ENCODE measurements around the gene NSMCE1.
"Not testable (repeated sequence)": the region's sequence is repeated elsewhere in the genome, so short reads cannot be mapped to it uniquely, and the experiment has no call there.

Gene NSMCE1

DNA sequence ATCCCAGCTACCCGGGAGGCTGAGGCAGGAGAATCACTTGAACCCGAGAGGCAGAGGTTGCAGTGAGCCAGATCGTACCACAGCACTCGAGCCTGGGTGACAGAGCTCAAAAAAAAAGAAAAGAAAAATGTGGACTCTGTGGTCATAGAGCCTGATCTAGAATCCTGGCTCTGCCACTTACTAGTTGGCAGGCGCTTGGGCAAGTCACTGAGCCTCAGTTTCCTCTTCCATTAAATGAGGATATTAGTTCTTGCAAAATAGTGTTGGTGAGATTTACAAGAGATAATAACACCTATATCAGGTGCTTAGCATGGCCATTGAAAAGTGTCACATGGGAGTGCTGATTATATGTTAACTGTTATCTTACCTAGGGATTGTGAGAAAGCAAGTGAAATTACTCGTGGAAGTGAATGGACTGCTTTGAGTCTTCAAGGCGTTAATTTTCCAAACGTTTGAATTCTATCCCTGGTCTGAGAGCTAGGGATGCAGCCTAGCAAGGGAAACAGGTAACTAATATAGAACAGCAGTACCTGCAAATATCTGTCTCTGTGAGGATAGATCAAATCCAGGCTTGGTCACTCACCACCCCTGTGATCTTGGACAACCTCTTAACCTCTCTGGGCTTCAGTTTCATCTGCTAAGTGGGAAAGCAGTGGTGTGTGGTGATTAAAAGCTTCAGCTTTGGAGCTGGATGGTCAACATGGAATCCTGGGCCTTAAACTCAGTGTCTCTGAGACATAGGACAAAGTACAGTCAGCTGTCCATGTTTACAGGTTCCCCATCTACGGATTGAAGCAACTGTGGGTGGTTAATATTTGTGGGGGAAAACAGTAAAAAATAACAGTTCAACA is 953 bp upstream of the NSMCE1 start:
- no peak for DNase-seq

DNA sequence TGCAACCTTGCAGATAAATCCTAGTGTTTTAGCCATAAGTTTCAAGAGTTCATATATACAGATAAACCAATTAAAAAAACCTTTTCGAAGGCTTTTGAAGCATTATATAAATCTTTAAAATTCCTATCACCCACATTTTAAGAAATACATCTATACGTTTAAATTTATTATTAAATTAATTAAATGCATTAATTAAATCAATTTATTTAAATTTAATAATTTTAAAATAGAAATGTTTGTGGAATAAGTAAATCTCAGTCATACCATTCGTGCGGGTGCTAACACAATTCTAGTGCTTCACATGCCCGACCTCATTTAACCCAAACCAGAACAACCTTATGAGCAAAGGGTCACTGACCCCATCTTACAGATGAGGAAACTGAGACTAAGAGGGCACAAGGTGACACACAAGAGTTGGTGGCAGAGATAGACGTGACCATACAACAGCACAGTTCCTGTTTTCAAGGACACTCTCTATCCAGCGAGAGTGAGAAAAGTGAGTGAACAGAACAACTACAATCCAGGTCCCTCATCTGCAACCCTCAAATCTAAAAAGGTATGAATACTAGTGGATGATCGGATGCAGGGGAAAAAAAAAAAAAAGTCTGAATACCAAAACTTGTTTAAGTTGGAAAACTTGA is 1.4 kb downstream of the NSMCE1 start:
- DNase-seq = no peak

DNA sequence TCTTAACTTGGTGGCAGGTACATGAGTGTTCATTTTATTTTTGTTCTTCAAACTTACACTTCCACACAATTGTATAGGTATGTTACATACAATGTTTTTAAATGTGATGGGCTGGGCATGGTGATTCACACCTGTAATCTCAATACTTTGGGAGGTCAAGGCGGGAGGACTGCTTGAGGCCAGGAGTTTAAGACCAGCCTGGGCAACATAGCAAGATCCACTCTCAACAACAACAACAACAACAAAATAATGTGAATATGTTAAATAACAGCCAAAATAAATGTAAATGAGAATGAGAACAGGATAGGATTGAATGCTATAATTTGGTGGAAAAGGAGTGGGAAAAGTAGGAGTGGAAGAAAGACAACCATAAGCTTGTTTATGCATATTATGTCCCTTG is 2.6 kb downstream of the NSMCE1 start:
- no peak for DNase-seq

DNA sequence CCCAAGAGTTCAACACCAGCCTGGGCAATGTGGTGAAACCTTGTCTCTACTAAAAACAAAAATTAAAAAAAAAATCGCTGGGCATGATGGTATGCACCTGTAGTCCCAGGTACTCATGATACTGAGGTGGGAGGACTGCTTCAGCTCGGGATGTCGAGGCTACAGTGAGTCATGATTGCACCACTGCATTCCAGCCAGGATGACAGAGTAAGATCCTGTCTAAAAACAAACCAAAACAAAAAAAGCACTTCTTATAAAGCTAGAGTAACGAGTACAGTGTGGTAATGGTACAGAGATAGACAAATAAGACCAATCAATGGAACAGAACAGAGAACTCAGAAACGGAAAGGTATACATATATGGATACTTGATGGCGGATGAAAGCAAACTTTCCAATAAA is 4.4 kb downstream of the NSMCE1 start:
- DNase-seq = peak; percentile 4

DNA sequence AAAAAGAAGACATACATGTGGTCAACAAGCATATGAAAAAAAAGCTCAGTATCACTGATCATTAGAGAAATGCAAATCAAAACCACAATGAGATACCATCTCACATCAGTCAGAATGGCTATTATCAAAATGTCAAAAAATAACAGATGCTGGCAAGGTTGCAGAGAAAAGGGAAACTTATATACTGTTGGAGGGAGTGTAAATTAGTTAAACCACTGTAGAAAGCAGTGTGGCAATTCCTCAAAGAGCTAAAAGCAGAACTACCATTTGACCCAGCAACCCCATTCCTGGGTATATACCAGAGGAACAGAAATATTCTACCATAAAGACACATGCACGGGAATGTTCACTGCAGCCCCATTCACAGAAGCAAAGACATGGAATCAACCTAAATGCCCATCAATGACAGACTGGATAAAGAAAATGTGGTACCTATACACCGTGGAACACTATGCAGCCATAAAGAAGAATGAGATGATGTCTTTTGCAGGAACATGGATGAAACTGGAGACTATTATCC is 5.6 kb downstream of the NSMCE1 start:
- DNase-seq = not testable (repeated sequence)

DNA sequence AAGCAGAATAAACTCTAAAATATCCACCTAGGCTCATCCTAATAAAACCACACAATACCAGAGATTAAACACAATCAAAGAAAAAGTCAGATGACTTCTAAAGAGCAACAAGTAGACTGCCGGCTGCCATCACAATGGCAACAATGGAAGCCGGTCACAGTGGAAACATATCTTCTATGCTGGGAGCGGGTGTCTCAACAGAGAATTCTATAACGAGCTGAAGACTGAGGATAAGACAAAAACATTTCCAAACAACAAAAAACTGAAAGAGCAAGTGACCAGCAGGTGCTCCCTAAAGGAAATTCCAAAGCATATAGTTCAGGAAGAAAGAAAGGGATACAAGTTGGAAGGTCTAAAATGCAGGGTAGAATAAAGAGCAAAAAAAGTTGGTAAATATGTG is 8.9 kb downstream of the NSMCE1 start:
- no peak for DNase-seq

DNA sequence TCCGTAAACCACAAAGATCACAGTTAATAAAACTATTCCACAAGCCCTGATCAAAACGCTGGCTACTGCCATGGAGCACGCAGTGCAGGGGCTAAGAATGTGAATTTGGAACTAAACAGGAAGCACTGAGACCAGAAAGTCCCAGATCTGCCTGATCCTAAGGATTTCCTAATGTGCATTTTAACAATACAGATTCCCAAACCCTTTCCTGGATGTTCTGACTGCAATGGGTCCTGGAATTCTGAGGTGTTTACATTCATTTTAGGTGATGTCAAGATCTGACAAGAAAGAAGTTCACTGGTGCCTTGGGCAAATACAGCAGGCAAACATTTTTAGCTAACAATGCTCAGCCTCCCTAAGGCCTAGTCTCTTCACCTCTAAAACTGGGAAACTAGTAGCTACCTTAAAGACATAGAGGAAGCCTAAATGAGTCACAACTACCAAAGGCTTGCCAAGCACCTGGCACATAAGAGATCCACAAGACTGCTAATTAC is 10.3 kb downstream of the NSMCE1 start:
- no peak for DNase-seq

DNA sequence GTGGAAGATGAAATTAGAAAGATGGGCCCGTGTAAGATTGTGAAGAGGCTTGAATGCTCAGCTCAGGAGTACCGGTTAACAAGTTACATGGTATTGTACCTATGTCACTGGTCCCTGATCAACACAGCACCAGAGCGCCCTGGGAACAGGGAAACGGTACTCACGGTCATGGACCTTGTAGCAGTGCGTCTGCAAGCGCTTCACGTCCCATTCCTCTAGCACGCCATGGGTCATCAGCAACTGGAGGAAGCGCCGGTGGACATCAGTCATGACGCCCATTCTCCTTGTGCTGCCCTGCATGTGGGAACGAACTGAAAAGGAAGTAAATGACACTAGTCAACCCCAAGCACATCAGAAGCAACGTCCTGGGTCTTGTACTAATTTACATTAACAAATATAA is 11.3 kb downstream of the NSMCE1 start:
- DNase-seq = no peak

DNA sequence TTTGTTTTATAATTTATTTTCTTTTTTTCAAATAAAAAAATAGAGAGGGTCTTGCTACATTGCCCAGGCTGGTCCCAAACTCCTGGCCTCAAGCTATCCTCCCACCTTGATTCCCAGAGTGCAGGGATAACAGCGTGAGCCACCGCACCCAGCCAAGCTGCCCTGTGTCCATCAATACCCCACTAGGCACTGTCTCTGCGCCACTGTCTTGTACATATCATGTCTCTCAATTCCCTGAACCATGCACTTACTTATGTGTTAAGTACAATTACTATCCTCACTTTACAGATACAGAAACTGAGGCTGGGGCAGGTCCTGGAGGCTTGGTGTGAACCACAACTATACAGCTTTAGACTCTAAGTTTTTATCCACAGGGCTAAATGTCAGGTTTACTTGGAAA is 11.7 kb downstream of the NSMCE1 start:
- DNase-seq = no peak

DNA sequence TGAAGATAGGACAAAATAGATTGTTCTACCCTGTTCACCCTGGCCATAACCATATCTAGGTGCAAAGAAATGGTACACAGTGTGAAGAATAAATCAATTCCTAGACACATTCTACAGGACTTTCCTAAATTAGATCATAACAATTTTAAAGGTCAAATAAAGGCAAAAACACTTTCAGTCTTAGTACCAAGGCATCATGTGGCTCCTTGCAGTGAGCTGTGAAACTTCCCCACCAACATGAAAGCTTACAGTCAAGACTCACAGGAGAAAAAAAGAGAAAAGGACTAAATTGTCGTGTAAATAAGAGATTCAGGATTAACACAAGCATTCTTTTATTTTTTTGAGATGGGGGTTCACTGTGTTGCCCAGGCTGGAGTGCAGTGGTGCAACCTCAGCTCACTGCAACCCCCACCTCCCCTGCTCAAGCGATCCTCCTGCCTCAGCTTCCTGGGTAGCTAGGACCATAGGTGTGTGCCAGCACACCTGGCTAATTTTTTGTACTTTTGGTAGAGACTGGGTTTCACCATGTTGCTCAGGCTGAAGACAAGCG is 14.2 kb downstream of the NSMCE1 start:
- DNase-seq = no peak

DNA sequence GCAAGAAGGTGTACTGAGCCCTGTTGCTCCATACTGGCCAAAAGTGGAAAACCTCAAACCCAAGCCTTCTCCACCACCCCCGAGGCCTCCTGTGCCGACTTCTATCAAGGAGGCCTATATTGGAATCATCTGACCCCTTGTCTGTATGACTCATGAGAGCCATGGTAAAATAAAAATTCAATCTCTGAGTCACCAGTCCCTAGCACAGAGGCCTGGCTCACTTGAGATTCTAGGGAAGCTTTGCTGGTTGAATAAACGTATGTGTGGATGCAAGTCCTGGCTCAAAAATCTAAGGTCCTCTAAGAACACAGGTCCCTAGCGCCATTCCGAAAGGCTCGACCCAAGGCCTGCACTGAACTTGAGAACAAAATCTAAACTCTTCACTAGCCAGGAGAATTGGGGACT is 15.0 kb downstream of the NSMCE1 start:
- peak; percentile 77 for DNase-seq

DNA sequence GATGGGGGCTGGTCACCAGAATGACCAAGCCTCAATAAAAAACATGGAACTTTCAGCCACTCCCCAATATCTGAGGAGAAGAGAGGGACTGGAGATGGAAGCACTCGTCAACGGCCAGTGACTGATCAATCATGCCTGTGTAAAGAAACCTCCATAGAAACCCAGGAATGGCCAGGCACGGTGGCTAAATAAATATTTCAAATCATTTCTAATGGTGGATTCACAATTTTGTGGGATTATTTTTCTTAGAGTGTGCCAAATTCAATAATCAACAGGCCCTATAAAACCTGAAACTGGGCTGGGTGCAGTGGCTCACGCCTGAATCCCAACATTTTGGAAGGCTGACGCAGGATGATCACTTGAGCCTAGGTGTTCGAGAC is 16.4 kb downstream of the NSMCE1 start:
- DNase-seq = no peak

DNA sequence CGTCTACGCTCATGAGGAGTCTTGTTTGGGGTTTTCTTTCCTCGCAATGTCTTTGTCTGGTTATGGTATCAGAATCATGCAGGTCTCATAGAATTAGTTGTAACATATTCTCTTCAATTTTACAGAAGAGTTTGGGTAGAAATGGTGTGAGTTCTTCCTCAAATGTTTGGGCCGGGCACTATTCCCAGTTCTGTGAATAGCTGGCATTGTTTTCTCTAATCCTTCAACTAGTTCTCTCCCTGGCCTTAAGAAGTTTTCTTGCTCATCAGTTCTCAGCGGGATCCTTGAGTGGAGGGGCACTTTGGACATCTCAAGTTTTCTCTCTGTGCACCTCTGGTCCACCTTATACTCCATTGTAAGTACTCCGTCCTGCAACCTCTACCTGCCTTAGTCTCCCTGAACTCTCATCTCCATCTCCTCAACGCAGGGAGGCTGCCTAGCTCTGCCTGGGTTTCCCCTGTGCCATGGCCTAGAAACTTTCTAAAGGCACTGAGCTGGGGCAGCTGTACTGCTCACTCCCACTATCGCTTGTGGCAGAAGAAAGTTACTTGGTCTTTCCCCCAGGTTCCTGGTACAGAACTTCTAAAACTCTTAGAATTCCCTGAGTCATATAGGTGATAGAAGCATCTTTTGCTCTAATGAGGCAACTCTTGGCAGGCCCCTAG is 16.9 kb downstream of the NSMCE1 start:
- DNase-seq = no peak

DNA sequence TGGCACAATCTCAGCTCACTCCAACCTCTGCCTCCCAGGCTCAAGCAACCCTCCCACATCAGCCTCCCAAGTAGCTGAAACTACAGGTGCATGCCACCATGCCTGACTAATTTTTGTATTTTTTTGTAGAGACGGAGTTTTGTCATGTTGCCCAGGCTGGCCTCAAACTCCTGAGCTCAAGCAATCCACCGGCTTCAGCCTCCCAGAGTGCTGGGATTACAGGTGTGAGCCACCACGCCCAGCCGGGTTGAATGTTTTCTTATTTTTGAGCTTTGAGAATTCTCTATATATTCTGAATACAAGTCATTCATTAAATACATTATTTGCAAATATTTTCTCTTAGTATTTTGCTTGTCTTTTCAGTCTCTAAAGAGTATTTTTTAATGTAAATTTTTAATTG is 19.7 kb downstream of the NSMCE1 start:
- DNase-seq = not testable (repeated sequence)

DNA sequence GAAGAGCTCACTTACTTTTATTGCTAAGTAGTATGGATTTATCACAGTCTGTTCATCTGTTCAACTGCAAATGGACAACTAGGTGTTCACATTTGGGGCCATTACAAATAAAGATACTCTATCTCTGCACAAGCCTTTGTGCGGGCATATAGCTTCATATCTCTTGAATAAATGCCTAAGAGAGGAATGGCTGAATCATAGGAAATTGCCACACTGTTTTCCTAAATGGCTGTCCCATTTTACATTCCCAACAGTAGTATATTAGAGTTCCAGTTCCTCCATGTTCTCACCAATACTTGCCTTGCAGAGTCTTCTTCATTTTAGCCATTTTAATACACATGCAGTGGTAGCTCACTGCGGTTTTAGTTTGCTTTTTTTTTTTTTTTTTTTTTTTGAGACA is 20.5 kb downstream of the NSMCE1 start:
- DNase-seq = no peak

DNA sequence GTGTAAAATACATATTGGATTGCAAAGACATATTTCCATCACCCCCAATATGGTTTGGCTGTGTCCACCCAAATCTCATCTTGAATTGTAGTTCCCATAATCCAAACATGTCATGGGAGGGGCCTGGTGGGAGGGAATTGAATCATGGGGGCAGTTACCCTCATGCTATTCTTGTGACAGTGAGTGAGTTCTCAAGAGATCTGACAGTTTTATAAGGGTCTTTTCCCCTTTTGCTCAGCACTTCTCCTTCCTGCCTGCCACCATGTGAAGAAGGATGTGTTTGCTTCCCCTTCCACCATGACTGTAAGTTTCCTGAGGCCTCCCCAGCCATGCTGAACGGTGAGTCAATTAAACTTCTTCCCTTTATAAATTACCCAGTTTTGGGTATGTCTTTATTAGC is 21.5 kb downstream of the NSMCE1 start:
- not testable (repeated sequence) for DNase-seq

DNA sequence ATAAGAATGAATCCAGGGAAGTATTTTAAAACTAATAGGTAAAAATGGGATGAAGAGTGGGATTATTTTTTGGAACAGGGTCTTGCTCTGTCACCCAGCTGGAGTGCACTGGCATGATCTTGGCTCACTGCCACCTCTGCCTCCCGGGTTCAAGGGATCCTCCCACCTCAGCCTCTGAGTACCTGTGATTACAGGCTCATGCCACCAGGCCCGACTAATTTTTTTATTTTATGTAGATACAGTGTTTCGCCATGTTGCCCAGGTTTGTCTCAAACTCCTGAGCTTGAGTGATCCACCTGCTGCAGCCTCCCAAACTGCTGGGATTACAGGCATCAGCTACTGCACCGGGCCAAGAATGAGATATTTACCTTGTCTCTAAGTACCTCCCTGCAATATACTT is 22.1 kb downstream of the NSMCE1 start:
- no peak for DNase-seq

DNA sequence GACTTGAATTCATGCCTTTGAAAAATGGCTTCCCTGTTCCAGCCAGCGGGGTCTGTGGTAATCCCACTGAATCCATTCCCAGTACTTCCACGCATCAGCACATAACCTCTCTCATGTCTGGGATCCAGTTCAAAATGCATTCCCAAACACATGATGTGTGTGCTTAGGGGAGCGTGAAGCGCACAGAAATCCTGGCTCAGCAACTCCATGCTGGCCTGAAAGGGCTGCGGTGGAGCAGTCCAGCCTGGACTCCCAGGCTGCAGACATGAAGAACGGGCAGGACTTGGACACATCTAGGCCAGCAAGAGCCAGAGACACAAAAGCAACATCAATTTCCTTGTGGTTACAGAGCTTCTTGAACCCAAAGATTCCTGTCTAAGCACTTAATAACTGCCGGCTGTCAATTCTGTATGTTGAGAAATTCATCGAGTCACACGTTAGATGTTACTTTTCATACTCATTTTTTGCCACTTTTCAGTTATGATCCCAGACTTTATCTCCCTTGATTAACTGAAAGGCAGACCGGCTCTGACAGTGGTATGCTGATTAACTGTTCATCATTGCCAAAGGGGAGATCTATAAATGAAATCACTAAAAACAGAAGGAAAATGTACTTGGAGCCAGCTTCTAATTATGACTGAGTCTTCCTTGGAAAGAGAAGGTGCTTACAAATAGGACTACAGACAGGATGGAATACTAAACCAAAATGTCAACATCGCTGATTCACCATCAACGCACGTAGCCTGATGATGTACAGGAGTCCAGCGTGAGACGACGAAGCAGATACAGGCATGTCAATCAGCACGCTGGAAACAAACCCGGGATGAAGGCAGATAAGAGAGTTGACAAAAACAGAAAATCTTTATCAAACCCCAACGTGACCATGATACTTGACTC is 23.0 kb downstream of the NSMCE1 start:
- DNase-seq = no peak

DNA sequence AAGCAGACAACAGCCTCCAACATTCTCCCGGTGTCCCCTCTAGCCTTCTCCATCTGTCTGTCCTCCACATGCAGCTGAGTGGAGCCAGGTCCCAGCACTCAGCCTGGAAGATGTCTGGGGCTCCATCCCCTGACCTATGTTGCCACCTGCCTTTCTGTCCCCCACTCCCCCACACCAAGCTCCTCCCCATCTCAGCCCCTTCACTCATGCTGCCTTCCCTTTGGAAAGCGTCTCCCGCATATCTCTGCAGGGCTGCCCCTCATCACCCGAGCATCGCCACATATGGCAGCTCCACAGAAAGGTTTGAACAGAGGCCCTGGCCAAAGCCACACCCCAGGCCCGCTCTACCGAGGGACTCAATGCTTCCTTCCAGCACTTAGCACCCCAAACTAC is 24.2 kb downstream of the NSMCE1 start:
- DNase-seq = no peak

DNA sequence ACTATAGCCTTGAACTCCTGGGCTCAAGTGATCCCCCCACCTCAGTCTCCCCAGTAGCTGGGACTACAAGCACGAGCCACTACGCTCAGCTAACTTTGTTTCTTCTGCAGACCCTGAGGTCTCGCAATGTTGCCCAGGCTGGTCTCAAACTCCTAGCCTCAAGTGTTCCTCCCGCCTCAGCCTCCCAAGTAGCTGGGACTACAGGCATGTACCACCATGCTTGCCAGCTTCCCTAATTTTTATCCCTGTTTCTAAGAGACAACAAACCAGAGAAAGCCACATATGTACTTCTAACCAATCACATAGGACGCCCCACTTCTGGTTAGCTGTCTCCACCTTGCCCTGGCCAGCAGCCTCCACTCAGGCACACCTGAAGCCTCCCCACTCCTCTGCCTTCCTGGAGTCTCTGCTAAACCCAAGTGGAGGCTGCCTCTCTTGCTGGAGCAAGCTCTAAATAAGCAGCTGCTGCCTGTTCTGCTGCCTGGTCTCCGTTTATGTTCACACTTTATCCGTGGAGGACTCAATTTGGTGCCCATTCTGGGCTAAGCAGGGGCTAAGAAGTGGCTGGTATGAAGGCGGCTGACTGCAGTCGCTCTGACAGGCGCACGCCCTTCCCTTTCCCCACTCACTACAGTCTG is 24.7 kb downstream of the NSMCE1 start:
- no peak for DNase-seq

DNA sequence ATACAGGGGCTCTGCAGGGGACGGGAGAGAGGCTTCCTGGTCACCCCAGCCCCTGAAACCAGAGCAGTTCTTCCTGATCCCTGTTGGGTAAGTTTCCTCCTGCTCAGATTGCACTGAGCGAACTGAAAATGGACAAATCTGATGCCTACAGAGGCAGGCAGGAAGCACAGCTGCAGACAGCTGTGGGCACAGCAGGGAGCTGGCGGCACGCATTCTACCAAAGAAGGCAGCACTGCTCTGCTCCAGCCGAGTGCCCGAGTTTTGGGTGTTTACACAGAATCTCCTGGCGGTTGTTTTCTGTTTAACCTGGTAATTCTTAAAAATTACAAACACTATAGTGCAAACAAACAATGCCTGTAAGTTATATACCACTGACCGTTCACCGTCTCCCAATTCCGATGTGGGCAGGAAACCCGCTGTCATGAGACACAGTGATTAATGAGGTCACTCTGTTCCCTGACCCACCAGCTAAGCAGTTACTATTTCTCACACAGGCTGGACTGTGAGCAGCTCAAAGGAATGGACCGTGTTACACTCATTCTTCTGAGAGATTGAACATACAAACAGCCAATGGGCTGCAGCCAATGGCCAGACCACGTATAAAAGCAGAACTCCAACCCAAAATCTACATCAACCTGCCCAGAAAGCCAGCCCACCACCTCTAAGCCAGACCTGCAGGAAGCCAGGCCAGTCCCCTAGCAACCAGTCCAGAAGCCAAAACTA is 25.5 kb downstream of the NSMCE1 start:
- DNase-seq = peak; percentile 1

All from amniotic stem cell (primary cell).